Stomach (tissue), 4 donors: ENCODE measurements around the gene HLA-DRB5.

Source experiments
- CTCF ChIP-seq, 7 experiments: fragments of 450-650 bp in 4 of 7; fragments of 200-600 bp in 3 of 7; sonication (generic) in 3 of 7; IDR thresholded peaks; one replicate each; pipeline ENCODE4 v1.5.1; 2016 to 2019; ENCODE audit warnings: antibody characterized with exemption in 7 of 7, control low read depth in 2 of 7, mild to moderate bottlenecking in 1 of 7
- EP300 ChIP-seq: sonication (generic); formaldehyde crosslinking; IDR thresholded peaks from one replicate; pipeline ENCODE4 v1.6.1; 2017; ENCODE audit warnings: antibody characterized with exemption
- POLR2A ChIP-seq, 4 donors: fragments of 450-650 bp; IDR thresholded peaks; one replicate each; pipeline ENCODE4 v1.6.1; 2016; ENCODE audit warnings: antibody characterized with exemption in 4 of 4, control low read depth in 2 of 4, mild to moderate bottlenecking in 1 of 4, moderate library complexity in 1 of 4
- POLR2AphosphoS5 ChIP-seq, 3 donors: sonication (generic); formaldehyde crosslinking; IDR thresholded peaks; one replicate each; pipeline ENCODE4 v1.6.1; 2016; ENCODE audit warnings: antibody characterized with exemption in 3 of 3

DNA sequence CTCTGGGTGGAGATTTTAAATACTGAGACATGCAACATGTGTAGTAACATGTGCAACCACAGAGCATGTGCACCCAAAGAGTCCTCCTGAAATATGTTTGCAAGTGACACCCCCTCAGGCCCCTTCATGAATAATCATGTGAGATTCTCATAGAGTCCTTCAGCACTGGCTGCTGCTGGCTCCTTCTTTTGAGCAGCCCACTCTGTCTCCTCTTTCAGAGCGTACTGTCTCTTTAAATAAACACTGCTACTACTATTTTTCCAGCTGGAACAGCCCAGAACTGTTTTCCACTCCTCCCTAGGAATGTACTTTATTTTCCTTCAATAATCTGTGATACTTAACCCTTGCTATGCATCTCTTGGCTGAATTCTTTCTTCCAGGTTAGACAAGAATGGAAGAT, 42.0 kb downstream of the HLA-DRB5 start:
- TF ChIP-seq CTCF (IDR thresholded peaks at IDR 0.05) (no peak), POLR2AphosphoS5 (IDR thresholded peaks at IDR 0.05) (no peak), EP300 (no peak), POLR2A (IDR thresholded peaks at IDR 0.05) (no peak)
